ENCODE data around the gene AACS.

The AACS gene

DNA sequence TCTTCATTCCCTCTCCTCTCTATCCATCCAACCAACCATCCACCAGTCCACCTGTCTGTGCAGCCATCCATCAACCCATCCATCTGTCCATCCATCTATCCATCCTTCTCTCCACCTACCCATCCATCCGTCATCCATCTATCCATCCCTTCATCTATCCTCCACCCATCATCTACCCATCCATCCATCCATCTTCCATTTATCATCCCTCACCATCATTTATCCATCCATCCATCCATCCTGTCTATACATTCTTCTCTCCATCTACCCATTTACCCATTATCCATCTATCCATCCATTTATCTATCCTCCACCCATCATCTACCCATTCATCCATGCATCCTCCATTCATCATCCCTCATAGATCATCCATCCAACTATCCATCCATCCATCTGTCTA, 24.4 kb downstream of the AACS start:
- in situ Hi-C loops (cut with HindIII; ENCODE audit: low sequenced_read_pairs) = no loop called here

DNA sequence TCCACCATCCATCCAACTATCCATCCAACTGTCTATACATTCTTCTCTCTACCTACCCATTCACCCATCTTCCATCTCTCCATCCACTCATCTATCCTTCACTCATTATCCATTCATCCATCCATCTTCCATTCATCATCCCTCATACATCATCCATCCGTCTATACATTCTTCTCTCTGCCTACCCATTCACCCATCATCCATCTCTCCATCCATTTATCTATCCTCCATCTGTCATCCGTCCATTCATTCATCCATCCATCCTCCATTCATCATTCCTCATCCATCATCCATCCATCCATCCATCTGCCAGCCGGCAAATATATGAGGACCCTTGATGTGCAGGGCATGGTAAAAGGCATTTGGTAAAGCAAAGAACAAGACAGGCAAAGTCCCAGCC, 25.2 kb downstream of the AACS start:
- no peak overlapping the region for H3K4me3 ChIP-seq (ENCODE audit: low read depth, low read length)
- in situ Hi-C loops (cut with HindIII; ENCODE audit: low sequenced_read_pairs) = no loop called here
- DNase-seq (ENCODE audit: low read depth, low spot score) = no peak
- TF ChIP-seq CTCF (IDR thresholded peaks at IDR 0.05; ENCODE audit: low read depth, low read length) = no peak

More for the DNA sequence above, 24.4 kb downstream of the AACS start:
- H3K4me3 ChIP-seq (ENCODE audit: low read depth, low read length) = no peak overlapping the region
- TF ChIP-seq CTCF (IDR thresholded peaks at IDR 0.05; ENCODE audit: low read depth, low read length) = no peak
- DNase-seq (ENCODE audit: low read depth, low spot score) = no peak

GRCh38 chr12:125091401-125091800, 26.2 kb downstream of the AACS start:
- no peak for DNase-seq (ENCODE audit: low read depth, low spot score)
- H3K4me3 ChIP-seq (ENCODE audit: low read depth, low read length) = no peak overlapping the region
- TF ChIP-seq CTCF (IDR thresholded peaks at IDR 0.05; ENCODE audit: low read depth, low read length) = no peak
- in situ Hi-C loops (cut with HindIII; ENCODE audit: low sequenced_read_pairs) = no loop called here

- TF ChIP-seq CTCF (IDR thresholded peaks at IDR 0.05; ENCODE audit: low read depth, low read length) = no peak
Observed at GRCh38 chr12:125092108-125092871, 27.1 kb downstream of the AACS start.

GRCh38 chr12:125092872-125093680, 27.8 kb downstream of the AACS start:
- no peak overlapping the region for H3K4me3 ChIP-seq (ENCODE audit: low read depth, low read length)
- in situ Hi-C loops (cut with HindIII; ENCODE audit: low sequenced_read_pairs) = no loop called here
- TF ChIP-seq CTCF (IDR thresholded peaks at IDR 0.05; ENCODE audit: low read depth, low read length) = no peak
- DNase-seq (ENCODE audit: low read depth, low spot score) = peak; percentile 45

More at GRCh38 chr12:125092108-125092871, 27.1 kb downstream of the AACS start:
- in situ Hi-C loops (cut with HindIII; ENCODE audit: low sequenced_read_pairs) = no loop called here
- DNase-seq (ENCODE audit: low read depth, low spot score) = no peak
- no peak overlapping the region for H3K4me3 ChIP-seq (ENCODE audit: low read depth, low read length)

DNA sequence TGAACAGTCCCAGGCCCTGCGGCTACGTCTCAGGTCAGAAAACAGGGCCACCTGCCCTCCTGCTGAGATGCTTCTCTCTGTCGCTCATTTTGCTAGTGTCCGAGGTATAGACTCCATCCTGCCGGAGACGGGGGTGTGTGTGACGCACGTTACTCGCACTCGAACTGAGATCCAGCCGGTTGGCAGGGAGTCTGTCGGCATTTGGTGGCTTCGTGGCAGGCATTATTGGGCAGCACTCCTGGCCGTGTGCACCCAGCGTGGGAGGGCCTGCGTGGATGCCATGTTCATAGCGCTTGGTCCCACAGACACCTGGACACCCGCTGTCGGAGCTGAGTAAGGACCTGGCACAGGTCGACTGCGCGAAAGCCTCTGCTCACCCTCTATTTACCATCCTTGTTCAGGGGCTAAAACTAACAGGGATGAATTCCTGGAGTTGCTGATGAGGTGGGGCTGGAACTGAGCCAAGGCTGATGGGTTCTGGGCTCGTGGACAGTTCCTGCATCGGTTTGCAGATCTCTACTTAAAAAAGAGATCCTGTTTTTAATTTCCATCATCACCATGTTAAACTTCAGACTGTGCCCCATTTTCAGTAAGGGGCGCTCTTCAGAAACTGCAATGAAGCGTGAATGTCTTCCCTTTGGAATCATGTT, 28.6 kb downstream of the AACS start:
- DNase-seq (ENCODE audit: low read depth, low spot score) = no peak
- in situ Hi-C loops (cut with HindIII; ENCODE audit: low sequenced_read_pairs) = no loop called here
- no peak for TF ChIP-seq CTCF (IDR thresholded peaks at IDR 0.05; ENCODE audit: low read depth, low read length)

More for the DNA sequence above, 28.6 kb downstream of the AACS start:
- H3K4me3 ChIP-seq (ENCODE audit: low read depth, low read length) = no peak overlapping the region
